ENCODE data around the gene SMAD5. TPM values are rescaled to one million over a fixed set of nuclear protein-coding genes. Genes with fewer than 3 reads are reported as not detected.

SMAD5 gene
- total and polyA plus RNA-seq, 2 of the 4 experiments (the other 2 are of a cell fraction), result 37.4 to 101 TPM

- Histone ChIP-seq H3K4me2 (ENCODE audit: low read depth, low read length) (no peak overlapping the region), H2AFZ (replicated peaks; ENCODE audit: low read length, poor library complexity) (no peak overlapping the region), H3K27ac (ENCODE audit: insufficient read depth, low read length) (no peak overlapping the region), H4K8ac (ENCODE audit: low read depth in 2 of 2, low read length in 2 of 2) (no peak overlapping the region), H3K9me1 (ENCODE audit: insufficient read depth, low read length) (no peaks in the 10 kb centered on the region), H4K91ac (ENCODE audit: insufficient read depth, low read depth, low read length) (no peak overlapping the region), H3K18ac (ENCODE audit: low read depth, low read length) (no peak overlapping the region), H3K27me3 (ENCODE audit: control insufficient read depth, insufficient read depth, low read length) (peaks cover 4% of the 10 kb centered on the region), H3K56ac (ENCODE audit: extremely low read depth, insufficient read depth, low read length) (no peak overlapping the region), H2BK120ac (ENCODE audit: low read depth, low read length) (no peak overlapping the region), H3K4me3 (ENCODE audit: insufficient read depth, low read depth, low read length) (no peak overlapping the region), H2AK9ac (replicated peaks; ENCODE audit: low read depth, low read length, poor library complexity) (no peak overlapping the region), H3K23ac (ENCODE audit: low read depth, low read length) (no peak overlapping the region), H4K20me1 (ENCODE audit: insufficient read depth, low read length) (no peaks in the 10 kb centered on the region), H3K9me3 (ENCODE audit: control insufficient read depth, insufficient read depth, low read length) (peaks cover 4% of the 10 kb centered on the region; the same call in 1 of the 2 replicates), H4K5ac (ENCODE audit: low read depth, low read length) (no peak overlapping the region), H3K14ac (replicated peaks; ENCODE audit: low read depth, low read length) (no peak overlapping the region), H3K4me1 (ENCODE audit: control insufficient read depth, insufficient read depth, low read length) (no peaks in the 10 kb centered on the region), H3K4ac (ENCODE audit: low read depth, low read length) (no peak overlapping the region), H2AK5ac (ENCODE audit: low read depth, low read length) (no peak overlapping the region), H3K9ac (ENCODE audit: low read depth, low read length) (no peak overlapping the region), H3K36me3 (ENCODE audit: control insufficient read depth, insufficient read depth, low read length) (no peaks in the 10 kb centered on the region), H2BK20ac (ENCODE audit: low read depth, low read length) (no peak overlapping the region), H3K79me1 (ENCODE audit: low read depth in 1 of 2, low read length in 2 of 2) (no peaks in the 10 kb centered on the region), H2BK5ac (ENCODE audit: low read depth, low read length, poor library complexity, severe bottlenecking) (no peak overlapping the region), H2BK15ac (ENCODE audit: low read depth, low read length) (no peak overlapping the region)
- dilution Hi-C loops (cut with HindIII; ENCODE audit: low sequenced_read_pairs, unreplicated experiment), result no loop called here
- TF ChIP-seq NFE2L2 (IDR thresholded peaks at IDR 0.05; ENCODE audit: low read depth, low read length) (no peak), CTCF (conservative IDR thresholded peaks at IDR 0.05; ENCODE audit: low read depth, low read length) (no peak), MXI1 (IDR thresholded peaks at IDR 0.05; ENCODE audit: borderline replicate concordance, low read depth, low read length) (no peak), CHD1 (IDR thresholded peaks at IDR 0.05; ENCODE audit: low read depth, low read length) (no peak), RAD21 (IDR thresholded peaks at IDR 0.05; ENCODE audit: low read length) (no peak), USF2 (IDR thresholded peaks at IDR 0.05; ENCODE audit: low read depth, low read length) (no peak)
- POLR2A ChIA-PET (ENCODE audit: unreplicated experiment), result no interaction called here
- WGBS, 2 experiments (ENCODE audit: extremely low coverage in 2 of 2, insufficient read length in 1 of 2), result no CpG with 5 or more reads among the region's 4 CpGs
- no TSS peak for BruUV-seq (replicated peaks)
- ATAC-seq (ENCODE audit: low read depth), result no peak
- in situ Hi-C loops (cut with MboI; ENCODE audit: low sequenced_read_pairs), result loop anchor here (25.0 kb wide), 1 partner anchor 659 kb away; no protein-coding TSS in a partner anchor
- no peak for DNase-seq
- intact Hi-C loops (cut with micrococcal nuclease), result no loop called here
- CTCF ChIA-PET, result no interaction called here
These were observed 88.7 kb downstream of the SMAD5 start for GRCh38 chr5:136221340-136221739.
